GM10248 (cell line): ENCODE measurements around the gene PARD3B.

Source experiments
- CTCF ChIA-PET: fragments of 300-600 bp; sonication (Branson Sonifier 250); formaldehyde crosslinking; extraction: SDS; loops from one replicate; lab custom pipeline; 2021; ENCODE audit warnings: antibody characterized with exemption; lab: Yijun Ruan, JAX
- POLR2A ChIA-PET: fragments of 350-650 bp; sonication (Branson Sonifier 250); formaldehyde crosslinking; extraction: SDS; loops from one replicate; lab custom pipeline; 2020; ENCODE audit warnings: antibody characterized with exemption; lab: Yijun Ruan, JAX
- DNase-seq: peaks from one replicate; pipeline ENCODE4 v3.0.0; 2012; ENCODE audit errors: extremely low spot score
- TF ChIP-seq, protein P1 (sequence below): IDR thresholded peaks from 2 replicates; pipeline ENCODE4 v1.5.1; 2012; ENCODE audit warnings: mild to moderate bottlenecking, low read depth; ENCODE audit errors: extremely low read depth, missing control alignments, control extremely low read depth

PARD3B gene

DNA sequence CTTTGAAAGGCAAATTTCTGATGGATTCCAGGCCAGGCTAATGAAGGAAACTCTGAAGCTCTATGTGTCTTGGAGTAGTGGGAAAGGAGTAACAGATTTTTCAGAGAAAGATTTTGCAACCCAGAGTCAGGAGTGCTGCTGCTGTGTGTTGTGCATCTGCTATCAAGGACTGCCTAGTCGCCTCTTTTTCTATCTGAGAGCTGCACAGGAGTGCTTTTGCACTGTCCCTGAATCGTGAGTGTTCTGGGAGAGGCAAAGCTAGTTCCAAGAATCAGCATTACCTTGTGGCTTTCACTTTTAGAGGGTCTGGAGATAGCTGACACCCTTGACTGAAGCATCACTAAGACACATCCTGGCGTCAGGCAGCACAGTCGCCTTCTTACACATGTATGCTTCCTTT lies 336.4 kb downstream of the PARD3B start:
- ChIA-PET CTCF (interaction anchor here (1.0 to 1.2 kb wide), 2 partner anchors 8 to 15 kb away, joined by 3 to 6 read pairs; no protein-coding TSS in a partner anchor), POLR2A (no interaction called here)
- DNase-seq = no peak
- TF ChIP-seq, protein P1, sequence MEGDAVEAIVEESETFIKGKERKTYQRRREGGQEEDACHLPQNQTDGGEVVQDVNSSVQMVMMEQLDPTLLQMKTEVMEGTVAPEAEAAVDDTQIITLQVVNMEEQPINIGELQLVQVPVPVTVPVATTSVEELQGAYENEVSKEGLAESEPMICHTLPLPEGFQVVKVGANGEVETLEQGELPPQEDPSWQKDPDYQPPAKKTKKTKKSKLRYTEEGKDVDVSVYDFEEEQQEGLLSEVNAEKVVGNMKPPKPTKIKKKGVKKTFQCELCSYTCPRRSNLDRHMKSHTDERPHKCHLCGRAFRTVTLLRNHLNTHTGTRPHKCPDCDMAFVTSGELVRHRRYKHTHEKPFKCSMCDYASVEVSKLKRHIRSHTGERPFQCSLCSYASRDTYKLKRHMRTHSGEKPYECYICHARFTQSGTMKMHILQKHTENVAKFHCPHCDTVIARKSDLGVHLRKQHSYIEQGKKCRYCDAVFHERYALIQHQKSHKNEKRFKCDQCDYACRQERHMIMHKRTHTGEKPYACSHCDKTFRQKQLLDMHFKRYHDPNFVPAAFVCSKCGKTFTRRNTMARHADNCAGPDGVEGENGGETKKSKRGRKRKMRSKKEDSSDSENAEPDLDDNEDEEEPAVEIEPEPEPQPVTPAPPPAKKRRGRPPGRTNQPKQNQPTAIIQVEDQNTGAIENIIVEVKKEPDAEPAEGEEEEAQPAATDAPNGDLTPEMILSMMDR = no peak

DNA sequence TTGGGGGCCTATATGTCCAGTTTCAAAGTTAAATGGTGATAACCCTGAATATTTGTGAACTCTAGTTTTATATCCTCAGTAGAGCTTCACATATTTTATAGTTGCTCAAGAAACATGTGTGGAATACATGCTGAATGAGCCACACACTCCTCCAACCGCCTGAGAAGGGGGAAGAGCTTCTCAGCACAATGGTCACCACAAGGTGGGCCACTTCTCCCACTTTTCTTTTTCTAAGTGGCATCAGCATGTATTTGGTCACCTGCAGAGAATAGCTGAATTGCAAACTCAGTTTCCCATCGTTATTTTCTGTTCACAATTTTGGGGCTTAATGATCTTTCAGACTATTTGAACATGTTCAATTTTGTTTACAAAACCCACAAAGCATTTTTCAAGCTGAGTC lies 340.5 kb downstream of the PARD3B start:
- POLR2A ChIA-PET = no interaction called here
- CTCF ChIA-PET = no interaction called here
- TF ChIP-seq, protein P1 = no peak
- no peak for DNase-seq

DNA sequence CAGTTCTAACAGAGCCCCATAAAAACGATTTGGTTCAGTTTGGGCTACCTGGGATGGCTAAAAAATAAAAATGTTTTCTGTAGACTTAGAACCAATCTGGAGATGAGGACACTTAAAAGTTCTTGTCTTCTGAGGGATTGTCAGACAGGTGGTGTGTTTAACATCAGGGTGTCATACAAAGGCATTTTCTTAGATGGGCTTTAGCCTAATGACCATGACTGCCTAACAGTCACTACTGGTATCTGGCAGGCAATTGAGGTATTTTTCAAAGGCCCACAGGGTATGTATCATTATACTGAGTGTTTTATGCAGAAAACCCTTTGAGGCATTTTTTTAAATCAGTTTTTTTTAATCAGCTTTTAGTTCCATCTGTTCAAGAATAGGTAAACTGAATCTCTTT lies 341.4 kb downstream of the PARD3B start:
- DNase-seq = no peak
- ChIA-PET CTCF (interaction anchor here (1.5 kb wide), 1 partner anchor 10 kb away, joined by 3 read pairs; no protein-coding TSS in a partner anchor), POLR2A (no interaction called here)
- TF ChIP-seq, protein P1 = no peak

DNA sequence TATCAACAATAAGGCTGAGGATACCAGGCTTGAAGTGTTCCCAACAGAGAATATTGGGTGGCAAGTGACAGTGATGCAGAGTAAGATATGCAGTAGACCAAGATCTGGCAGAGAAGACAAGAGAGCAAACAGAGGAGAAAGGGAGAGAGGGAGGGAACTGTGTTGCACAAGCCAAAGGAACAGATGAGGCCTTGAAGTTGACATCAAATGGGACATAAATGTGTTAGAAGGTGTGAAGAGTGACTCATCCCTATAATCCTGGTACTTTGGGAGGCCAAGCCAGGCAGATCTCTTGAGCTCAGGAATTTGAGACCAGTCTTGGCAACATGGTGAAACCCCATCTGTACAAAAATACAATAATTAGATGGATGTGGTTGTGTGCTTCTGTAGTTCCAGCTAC lies 342.9 kb downstream of the PARD3B start:
- ChIA-PET CTCF (interaction anchor here (1.5 to 1.8 kb wide), 2 partner anchors 8 to 10 kb away, joined by 3 to 6 read pairs; no protein-coding TSS in a partner anchor), POLR2A (no interaction called here)
- TF ChIP-seq, protein P1 = no peak
- no peak for DNase-seq

DNA sequence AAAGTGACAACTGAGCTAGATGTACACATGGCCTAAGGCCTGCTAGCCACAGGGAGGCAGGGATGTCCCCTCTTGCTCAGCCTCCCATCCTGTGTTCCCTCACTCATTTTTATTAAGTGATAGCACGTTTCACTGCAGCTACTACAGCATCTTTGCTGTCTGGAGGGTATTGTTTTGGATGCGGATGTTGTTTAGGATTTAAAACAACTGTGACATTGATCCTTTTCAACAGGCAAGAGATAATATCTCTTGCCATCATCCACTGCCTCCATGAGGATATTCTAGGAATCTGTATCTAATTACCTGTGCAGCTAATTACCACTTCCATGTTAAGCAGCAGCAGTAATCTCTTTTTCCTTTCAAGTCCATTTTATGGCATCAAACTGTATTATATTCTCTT lies 345.4 kb downstream of the PARD3B start:
- no peak for DNase-seq
- POLR2A ChIA-PET = no interaction called here
- TF ChIP-seq, protein P1 = no peak
- CTCF ChIA-PET = no interaction called here

DNA sequence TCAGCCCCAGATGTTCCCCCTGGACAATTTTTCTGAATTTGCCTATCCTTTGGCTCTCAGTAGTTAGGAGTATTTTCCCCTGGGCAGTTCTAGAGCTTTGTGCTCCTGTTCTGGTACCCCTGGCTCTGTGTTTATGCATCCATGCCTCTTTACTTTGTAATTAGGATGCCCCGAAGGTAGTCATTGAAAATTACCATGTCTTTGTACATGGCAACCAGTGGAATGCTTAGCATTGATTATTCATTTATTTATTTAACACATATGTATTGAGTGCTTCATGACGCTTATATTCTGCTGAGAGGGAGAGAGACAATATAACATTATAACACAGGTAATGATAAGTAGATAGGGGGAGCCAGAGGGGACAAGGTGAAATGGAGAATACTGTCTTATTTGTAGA lies 346.5 kb downstream of the PARD3B start:
- DNase-seq = no peak
- ChIA-PET POLR2A (no interaction called here), CTCF (interaction anchor here (1.6 kb wide), 1 partner anchor 10 kb away, joined by 4 read pairs; no protein-coding TSS in a partner anchor)
- TF ChIP-seq, protein P1 = no peak
